Thyroid gland (tissue), 4 donors: Measurements from ENCODE around the gene STMND1.

Experiments used
- POLR2A ChIP-seq, 2 donors: fragments of 450-650 bp; IDR thresholded peaks; one replicate each; pipeline ENCODE4 v1.6.1; 2017; ENCODE audit warnings: antibody characterized with exemption in 2 of 2, mild to moderate bottlenecking in 2 of 2, moderate library complexity in 1 of 2
- TF ChIP-seq, protein P1 (sequence below), 6 experiments: fragments of 200-600 bp in 3 of 6; fragments of 450-650 bp in 3 of 6; sonication (generic) in 3 of 6; IDR thresholded peaks; one replicate each; pipeline ENCODE4 v1.5.1; 2016 to 2019; ENCODE audit warnings: antibody characterized with exemption in 6 of 6, mild to moderate bottlenecking in 2 of 6, inconsistent platforms in 1 of 6, moderate library complexity in 1 of 6

DNA sequence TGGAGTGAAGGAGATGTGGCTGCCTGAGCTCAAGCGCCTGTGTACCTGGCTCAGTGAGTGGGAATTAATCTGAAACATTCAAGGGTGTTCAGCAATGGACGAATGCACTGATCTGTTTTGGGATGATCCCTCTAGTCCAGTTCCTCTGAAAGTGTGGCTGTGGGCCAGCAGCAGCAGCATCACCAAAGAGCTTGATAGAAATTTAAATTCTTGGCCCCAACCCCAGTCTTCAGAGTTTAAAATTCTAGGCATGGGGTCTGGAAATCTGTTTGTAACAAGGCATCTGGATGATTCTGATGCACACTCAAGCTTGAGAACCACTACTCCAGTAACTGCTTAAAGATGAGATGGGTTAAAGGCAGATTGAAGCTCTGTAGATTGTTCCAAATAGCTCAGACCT lies 59.2 kb downstream of the STMND1 start:
- TF ChIP-seq, protein P1, sequence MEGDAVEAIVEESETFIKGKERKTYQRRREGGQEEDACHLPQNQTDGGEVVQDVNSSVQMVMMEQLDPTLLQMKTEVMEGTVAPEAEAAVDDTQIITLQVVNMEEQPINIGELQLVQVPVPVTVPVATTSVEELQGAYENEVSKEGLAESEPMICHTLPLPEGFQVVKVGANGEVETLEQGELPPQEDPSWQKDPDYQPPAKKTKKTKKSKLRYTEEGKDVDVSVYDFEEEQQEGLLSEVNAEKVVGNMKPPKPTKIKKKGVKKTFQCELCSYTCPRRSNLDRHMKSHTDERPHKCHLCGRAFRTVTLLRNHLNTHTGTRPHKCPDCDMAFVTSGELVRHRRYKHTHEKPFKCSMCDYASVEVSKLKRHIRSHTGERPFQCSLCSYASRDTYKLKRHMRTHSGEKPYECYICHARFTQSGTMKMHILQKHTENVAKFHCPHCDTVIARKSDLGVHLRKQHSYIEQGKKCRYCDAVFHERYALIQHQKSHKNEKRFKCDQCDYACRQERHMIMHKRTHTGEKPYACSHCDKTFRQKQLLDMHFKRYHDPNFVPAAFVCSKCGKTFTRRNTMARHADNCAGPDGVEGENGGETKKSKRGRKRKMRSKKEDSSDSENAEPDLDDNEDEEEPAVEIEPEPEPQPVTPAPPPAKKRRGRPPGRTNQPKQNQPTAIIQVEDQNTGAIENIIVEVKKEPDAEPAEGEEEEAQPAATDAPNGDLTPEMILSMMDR (IDR thresholded peaks at IDR 0.05) = no peak
- TF ChIP-seq POLR2A (IDR thresholded peaks at IDR 0.05) = no peak
